ENCODE measurements around the gene TBC1D10A. TPM values are rescaled to one million over a fixed set of nuclear protein-coding genes. Genes with fewer than 3 reads are reported as not detected.

Gene TBC1D10A
- total RNA-seq, 4 donors from 2014 or later, result 18.4 to 25.9 (median 20.8) TPM

DNA sequence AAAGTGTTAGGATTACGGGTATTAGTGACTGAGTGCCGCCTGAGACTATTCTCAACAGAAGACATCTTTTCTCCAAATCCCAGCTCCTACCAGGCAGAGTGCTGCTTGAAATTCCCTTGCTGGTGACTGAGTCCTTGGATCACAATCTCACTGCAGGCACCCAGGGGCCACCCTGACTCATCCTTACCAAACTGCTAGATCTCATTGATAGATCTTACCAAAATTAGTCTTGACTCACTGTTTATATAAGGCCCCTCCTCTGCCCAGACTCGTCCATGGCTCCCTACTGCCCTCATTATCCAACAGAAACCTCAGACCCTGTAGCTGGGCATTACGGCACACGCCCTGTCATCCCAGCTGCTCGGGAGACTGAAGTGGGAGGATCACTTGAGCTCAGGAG, 14.7 kb downstream of the TBC1D10A start:
- no peak for TF ChIP-seq POLR2A (IDR thresholded peaks at IDR 0.05)
- TF ChIP-seq, protein P1, sequence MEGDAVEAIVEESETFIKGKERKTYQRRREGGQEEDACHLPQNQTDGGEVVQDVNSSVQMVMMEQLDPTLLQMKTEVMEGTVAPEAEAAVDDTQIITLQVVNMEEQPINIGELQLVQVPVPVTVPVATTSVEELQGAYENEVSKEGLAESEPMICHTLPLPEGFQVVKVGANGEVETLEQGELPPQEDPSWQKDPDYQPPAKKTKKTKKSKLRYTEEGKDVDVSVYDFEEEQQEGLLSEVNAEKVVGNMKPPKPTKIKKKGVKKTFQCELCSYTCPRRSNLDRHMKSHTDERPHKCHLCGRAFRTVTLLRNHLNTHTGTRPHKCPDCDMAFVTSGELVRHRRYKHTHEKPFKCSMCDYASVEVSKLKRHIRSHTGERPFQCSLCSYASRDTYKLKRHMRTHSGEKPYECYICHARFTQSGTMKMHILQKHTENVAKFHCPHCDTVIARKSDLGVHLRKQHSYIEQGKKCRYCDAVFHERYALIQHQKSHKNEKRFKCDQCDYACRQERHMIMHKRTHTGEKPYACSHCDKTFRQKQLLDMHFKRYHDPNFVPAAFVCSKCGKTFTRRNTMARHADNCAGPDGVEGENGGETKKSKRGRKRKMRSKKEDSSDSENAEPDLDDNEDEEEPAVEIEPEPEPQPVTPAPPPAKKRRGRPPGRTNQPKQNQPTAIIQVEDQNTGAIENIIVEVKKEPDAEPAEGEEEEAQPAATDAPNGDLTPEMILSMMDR (IDR thresholded peaks at IDR 0.05), result no peak
- DNase-seq, result no peak
- no peaks in the 10 kb centered on the region for H3K9me3 ChIP-seq
- H3K36me3 ChIP-seq, result no peaks in the 10 kb centered on the region
- H3K27ac ChIP-seq, result peak overlapping the region; percentile 59 to 89 (median 87)
- H3K4me3 ChIP-seq, result no peak overlapping the region
- peaks cover 10 to 87% (median 70%) of the 10 kb centered on the region in 4 donors for H3K4me1 ChIP-seq
- H3K27me3 ChIP-seq, result no peaks in the 10 kb centered on the region

DNA sequence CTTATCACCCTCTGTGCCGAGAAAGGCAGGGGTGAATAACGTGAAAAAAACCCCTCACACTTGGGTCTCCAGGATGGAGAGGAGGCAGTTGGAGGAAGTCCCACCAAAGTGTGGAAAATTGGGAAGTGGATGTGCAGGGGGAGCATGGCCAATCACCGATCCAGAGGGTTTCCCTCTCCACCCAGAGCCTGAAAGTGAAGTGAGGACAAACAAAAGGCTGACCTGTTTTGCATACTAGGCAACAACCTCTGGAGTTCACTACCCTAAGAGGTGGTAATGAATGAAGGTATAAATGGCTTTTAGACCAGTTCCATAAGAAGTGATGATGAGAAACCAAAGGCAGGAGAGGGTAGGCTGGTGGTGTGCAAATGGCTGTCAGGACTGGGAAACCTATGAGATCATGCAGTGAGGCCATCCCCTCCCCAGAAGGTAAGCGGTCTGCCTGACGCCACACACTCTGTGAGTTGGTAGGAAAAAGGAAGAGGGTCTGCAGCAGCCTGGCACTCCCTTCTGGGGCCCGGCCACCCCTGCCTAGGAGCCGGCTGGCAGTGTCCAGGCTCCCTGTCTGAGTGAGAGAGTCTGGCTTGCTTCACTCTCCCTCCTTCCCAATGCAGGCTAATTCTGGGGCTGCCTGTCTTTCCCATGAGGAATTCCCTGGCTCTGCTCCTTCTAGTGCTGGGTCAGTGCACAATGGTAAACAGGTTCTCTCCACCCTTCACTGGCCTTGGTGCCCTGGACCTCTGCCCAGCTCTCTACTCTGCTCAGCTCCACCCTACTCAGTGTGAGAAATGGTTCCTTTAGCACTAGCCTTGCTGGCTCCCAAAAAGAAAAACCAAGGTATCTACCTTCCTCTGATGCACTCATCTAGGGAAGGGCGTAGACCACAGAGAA, 15.6 kb downstream of the TBC1D10A start:
- no peaks in the 10 kb centered on the region for H3K27me3 ChIP-seq
- peak in 1 of 3 donors; percentile 68 for DNase-seq
- peak overlapping the region; percentile 59 to 89 (median 87) for H3K27ac ChIP-seq
- H3K4me1 ChIP-seq, result peaks cover 10 to 93% (median 70%) of the 10 kb centered on the region in 4 donors
- H3K36me3 ChIP-seq, result no peaks in the 10 kb centered on the region
- no peaks in the 10 kb centered on the region for H3K9me3 ChIP-seq
- peak overlapping the region in 1 of 4 donors; percentile 14 for H3K4me3 ChIP-seq
- TF ChIP-seq, protein P1 (IDR thresholded peaks at IDR 0.05), result no peak
- no peak for TF ChIP-seq POLR2A (IDR thresholded peaks at IDR 0.05)

DNA sequence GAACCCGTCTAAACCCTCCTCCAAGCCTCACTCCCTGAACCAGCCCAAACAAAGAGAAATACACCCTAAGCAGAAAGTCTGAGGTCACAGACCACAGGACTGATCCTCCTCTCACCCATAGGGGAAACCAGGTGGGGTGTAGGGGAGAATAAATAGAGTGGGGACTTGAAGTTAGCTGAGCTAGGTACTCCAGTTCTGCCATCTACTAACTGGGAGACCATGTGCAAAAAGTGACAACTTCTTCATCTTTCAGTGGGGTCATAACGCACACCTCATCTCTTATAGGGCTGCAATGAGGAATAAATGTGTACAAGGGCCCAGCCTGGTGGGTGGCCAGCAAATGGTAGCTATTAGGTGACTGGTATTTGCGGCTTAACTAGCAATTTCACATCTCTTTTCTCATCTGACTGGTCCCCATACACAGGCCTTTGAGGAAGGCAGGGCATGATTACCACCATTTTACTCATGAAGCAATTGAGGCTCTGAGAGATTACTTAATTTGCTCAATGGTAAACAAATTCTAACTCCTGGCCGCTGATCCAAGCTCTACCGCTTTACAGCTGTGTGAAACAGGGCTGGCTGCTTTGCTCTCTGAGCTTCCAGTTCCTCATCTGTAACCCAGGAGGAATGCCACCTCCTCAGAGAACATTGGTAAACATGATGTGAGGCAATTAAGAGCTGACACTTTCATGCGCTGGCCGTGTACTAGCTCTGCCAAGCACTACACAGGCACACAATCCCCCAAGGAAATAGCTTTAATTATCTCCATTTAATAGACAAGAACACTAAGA, 16.6 kb downstream of the TBC1D10A start:
- no peaks in the 10 kb centered on the region for H3K36me3 ChIP-seq
- H3K9me3 ChIP-seq, result no peaks in the 10 kb centered on the region
- peak in 2 of 3 donors; percentile 60 to 76 for DNase-seq
- H3K4me3 ChIP-seq, result no peak overlapping the region
- TF ChIP-seq POLR2A (IDR thresholded peaks at IDR 0.05), result no peak
- TF ChIP-seq, protein P1 (IDR thresholded peaks at IDR 0.05), result peak in 1 of 6 experiments; percentile 24
- peaks cover 17 to 96% (median 72%) of the 10 kb centered on the region in 4 donors for H3K4me1 ChIP-seq
- no peaks in the 10 kb centered on the region for H3K27me3 ChIP-seq
- H3K27ac ChIP-seq, result peak overlapping the region; percentile 59 to 89 (median 87)

DNA sequence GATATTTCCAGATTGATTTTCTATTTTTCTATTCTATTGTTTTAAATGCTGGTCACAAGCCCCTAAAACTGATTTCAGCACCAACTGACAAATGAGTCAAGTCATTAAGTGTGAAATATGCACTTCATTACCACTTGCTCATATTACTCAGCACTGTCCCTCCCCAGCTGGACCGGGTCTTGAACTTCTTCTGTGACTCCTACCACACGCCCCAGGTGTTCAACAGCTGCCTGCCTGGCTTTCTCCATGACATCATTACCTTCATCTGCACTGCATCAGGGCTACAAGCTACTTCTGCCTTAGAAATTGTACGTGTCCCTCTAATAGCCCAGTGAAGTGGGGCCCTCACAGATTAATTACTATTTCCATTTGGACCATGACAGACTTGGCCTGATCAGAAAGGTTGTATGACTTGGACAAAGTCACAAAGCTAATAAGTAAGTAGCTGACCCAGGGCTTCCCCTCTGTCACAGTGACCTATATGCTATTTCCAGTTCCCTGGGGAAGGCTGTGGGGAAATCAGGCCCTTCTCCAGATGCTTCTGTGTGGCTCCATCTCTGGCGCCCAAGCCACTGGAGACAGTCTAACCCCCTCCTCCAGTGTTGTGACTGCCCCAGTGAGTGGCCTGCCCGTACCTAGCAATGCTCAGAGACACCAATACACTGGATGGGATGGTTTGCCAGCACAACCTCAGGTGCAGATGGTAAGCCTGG, 18.1 kb downstream of the TBC1D10A start:
- peak in 2 of 3 donors; percentile 78 to 84 for DNase-seq

More for the DNA sequence above, 18.1 kb downstream of the TBC1D10A start:
- no peaks in the 10 kb centered on the region for H3K9me3 ChIP-seq
- peaks cover 19 to 97% (median 74%) of the 10 kb centered on the region in 4 donors for H3K4me1 ChIP-seq
- TF ChIP-seq, protein P1 (IDR thresholded peaks at IDR 0.05), result no peak
- TF ChIP-seq POLR2A (IDR thresholded peaks at IDR 0.05), result no peak
- H3K4me3 ChIP-seq, result no peak overlapping the region
- peaks cover 0 to 7% (median 0%) of the 10 kb centered on the region in 3 donors for H3K36me3 ChIP-seq
- peak overlapping the region; percentile 59 to 89 (median 87) for H3K27ac ChIP-seq
- H3K27me3 ChIP-seq, result no peaks in the 10 kb centered on the region

Measured in Peyer's patch (tissue), 4 donors.